Activated CD8-positive, alpha-beta memory T cell treated with anti-CD3 and anti-CD28 coated beads for 36 hours (primary cell): ENCODE data around the gene TMEM252. TPM values are rescaled to one million over a fixed set of nuclear protein-coding genes. Genes with fewer than 3 reads are reported as not detected.

Experiments
- CTCF ChIA-PET: fragments of 350-600 bp; sonication (Branson Sonifier 250); formaldehyde crosslinking; loops from one replicate; lab custom pipeline; 2021; ENCODE audit warnings: antibody characterized with exemption; lab: Charles Lee
- POLR2A ChIA-PET: fragments of 350-600 bp; sonication (Branson Sonifier 250); formaldehyde crosslinking; loops from one replicate; lab custom pipeline; 2021; ENCODE audit warnings: antibody characterized with exemption; lab: Charles Lee
- total RNA-seq, 2 experiments: library from RNA; stranded (reverse); gene quantifications; one replicate each; pipeline ENCODE4 v1.2.3, GENCODE V29; 2021

The TMEM252 gene, protein sequence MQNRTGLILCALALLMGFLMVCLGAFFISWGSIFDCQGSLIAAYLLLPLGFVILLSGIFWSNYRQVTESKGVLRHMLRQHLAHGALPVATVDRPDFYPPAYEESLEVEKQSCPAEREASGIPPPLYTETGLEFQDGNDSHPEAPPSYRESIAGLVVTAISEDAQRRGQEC
- not detected for total RNA-seq

DNA sequence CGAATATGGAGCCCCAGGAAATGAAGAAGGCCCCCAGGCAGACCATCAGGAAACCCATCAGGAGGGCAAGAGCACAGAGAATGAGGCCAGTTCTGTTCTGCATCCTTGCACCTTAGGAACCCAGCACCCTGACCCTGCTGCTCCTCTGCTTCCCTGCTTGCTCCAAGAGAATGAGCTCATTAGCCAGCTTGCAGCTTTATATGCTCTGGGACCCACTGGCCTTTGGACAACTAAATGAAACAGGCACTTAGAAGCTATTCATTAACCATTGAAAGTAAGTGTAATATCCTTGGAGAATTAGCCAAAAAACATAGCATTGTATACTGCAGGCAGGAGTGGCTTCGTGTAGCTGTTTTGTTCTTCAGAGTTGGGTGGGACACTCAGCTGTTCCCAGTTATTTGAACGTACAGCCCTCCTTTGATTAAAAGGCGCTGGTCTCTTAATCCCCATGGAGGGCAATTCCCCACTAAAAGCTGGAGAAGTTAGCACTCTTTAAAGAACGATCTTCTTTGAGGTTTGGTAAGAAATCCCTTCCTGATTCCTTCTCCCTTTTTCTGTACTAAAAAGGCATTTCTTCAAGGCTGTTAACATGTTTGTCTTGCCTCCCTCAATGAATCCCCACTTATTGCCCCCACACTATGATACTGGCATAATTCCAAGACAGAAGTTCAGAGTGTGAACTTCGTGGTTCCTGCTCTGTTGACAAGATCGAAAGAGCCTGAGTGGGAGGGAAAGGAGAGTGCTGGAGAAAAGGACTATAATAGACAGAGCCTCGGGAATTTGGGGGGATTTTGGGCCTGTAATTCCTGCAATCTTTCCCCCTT is at the start of gene TMEM252:
Gene TMEM252, minus strand, starts transcription at position 172 of the 824 bp plus-strand sequence. Its CDS starts 69 bp downstream, at position 103.
- CTCF ChIA-PET, result no interaction called here
- POLR2A ChIA-PET, result no interaction called here

- POLR2A ChIA-PET, result no interaction called here
- CTCF ChIA-PET, result interaction anchor here (1.2 kb wide), 1 partner anchor 195 kb away, joined by 3 read pairs; a partner anchor contains a TSS
Observed at GRCh38 chr9:68585034-68585761, 44.5 kb upstream of the TMEM252 start.

DNA sequence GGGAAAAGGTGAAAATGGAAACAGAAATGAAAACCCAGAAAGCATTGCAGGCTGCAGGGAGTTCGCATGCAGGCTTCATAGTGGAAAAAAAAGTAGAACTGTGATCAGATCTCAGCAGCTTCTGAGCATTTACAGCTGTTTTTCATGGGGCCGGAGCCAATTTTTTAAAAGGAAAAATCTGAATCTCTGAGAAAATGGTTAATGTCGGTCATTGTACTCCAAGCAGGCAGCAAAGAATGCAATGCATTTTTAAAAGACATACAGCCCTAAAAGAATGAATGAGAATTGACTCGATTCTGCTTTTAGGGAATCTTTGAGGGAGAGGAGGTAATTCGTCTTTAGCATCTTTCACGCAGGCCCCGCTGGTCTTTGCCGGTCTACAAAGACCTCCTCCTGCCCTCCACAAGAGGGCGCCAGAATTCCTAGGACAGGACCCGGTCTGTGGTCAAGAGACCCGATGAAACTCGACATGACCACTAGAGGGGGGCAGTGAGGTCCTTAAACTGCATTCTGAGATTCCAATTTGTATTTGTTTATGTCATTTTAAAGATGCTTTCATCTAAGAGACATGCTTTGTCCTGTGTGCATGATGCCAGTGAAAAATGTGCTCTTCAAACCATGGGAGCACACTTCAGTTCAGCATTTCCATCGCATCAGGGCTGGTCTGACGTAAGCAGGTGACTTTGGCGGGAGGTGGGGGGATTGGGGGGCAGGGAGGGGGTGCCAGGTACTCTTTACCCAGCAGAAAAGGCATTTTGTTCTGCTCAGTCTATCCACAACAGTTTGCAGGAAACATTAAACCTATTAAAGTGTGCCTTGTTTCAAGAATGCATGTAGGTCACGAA is 43.7 kb upstream of the TMEM252 start:
- ChIA-PET CTCF (interaction anchor here (0.8 to 1.5 kb wide), 4 partner anchors 16 to 328 kb away, joined by 3 to 4 read pairs (median 3); no protein-coding TSS in a partner anchor), POLR2A (no interaction called here)

- ChIA-PET CTCF (interaction anchor here (1.3 kb wide), 1 partner anchor 418 kb away, joined by 3 read pairs; no protein-coding TSS in a partner anchor), POLR2A (interaction anchor here (0.6 kb wide), 1 partner anchor 418 kb away, joined by 3 read pairs; no protein-coding TSS in a partner anchor)
Observed at GRCh38 chr9:68581696-68582095, 41.0 kb upstream of the TMEM252 start.

DNA sequence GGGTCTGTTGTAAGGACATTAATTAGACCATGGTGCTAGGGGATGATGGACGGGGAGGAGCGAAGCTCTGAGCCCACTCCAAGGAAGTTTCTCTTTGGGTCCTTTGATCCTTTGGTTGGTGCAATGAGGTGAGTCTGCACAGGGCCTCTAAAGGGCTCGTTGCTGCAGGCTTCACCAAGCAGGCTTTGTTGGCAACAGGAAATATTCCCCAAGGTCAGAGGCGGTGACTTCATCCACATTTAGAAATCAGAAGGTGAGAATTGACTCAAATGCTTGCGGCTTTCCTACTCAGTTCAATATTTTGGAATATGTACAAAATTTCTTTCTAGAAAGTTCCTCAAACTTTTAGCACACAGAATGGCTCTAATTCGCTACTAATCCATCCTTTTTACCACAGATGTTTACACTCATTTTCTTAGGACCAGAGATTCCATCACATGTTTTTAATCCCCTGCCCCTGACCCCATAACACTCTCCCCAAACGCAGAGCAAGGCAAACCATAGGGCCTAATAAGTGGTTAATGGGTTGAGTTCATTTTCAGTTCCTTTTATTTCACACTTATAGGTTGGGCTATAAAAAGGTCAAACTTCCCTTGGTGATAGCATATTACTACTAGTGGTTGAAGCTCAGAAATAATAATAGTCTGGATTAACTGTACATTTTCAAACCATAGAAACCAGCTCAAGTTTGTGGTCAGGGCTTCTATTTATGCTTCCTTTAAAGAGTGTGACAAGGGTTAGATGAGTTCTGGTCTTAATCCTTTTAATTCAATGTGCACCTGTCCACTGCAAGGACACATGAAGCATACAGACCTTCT is 37.3 kb upstream of the TMEM252 start:
- ChIA-PET POLR2A (no interaction called here), CTCF (no interaction called here)

DNA sequence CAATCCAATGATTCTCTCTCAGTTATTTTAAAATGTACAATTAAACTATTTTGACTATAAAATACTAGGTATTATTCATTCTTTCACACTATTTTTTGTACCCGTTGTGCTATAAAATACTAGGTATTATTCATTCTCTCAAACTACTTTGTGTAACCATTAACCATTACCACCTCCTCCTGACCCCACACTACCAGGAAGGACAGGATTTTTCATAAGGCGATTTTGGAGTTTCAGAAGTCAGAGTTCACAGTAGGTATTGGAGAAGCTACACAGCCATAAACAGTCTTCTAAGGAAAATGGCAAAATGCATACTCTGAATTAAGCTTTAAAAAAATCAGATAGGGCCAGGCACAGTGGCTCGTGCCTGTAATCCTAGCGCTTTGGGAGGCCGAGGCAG is 35.1 kb upstream of the TMEM252 start:
- CTCF ChIA-PET, result no interaction called here
- POLR2A ChIA-PET, result no interaction called here

GRCh38 chr9:68574150-68574549 is 33.5 kb upstream of the TMEM252 start:
- CTCF ChIA-PET, result no interaction called here
- POLR2A ChIA-PET, result no interaction called here

GRCh38 chr9:68567565-68567964 is 26.9 kb upstream of the TMEM252 start:
- CTCF ChIA-PET, result interaction anchor here (1.1 kb wide), 1 partner anchor 8 kb away, joined by 3 read pairs; no protein-coding TSS in a partner anchor
- POLR2A ChIA-PET, result no interaction called here

DNA sequence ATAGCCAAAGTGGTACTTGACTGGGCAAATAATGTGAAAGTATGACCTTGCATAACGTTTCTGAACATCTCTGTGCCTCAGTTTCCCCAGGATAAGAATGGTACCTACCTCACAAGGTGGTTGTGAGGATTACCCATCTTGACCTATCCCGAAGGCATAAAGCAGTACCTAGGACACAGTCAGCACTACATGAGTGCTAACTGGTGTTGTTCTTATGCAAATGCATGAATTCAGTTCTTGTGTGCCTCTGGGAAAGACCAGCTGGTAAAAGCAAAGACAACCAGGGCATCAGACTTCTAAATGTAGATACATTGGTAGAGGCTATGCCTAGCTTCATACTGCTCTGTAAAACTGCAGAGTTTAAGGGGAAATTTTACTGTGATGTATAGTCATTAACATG is 21.8 kb upstream of the TMEM252 start:
- CTCF ChIA-PET, result no interaction called here

GRCh38 chr9:68560071-68560844 is 19.6 kb upstream of the TMEM252 start:
- ChIA-PET POLR2A (no interaction called here), CTCF (interaction anchor here (0.8 to 1.1 kb wide), 2 partner anchors 8 to 13 kb away, joined by 3 read pairs; no protein-coding TSS in a partner anchor)

More for the DNA sequence above, 21.8 kb upstream of the TMEM252 start:
- POLR2A ChIA-PET, result no interaction called here

- ChIA-PET POLR2A (no interaction called here), CTCF (no interaction called here)
Observed at GRCh38 chr9:68558545-68558944, 17.9 kb upstream of the TMEM252 start.

GRCh38 chr9:68555437-68556150 is 14.9 kb upstream of the TMEM252 start:
- CTCF ChIA-PET, result no interaction called here

GRCh38 chr9:68552700-68553476 is 12.2 kb upstream of the TMEM252 start:
- ChIA-PET CTCF (no interaction called here), POLR2A (no interaction called here)

More at GRCh38 chr9:68555437-68556150, 14.9 kb upstream of the TMEM252 start:
- POLR2A ChIA-PET, result no interaction called here

DNA sequence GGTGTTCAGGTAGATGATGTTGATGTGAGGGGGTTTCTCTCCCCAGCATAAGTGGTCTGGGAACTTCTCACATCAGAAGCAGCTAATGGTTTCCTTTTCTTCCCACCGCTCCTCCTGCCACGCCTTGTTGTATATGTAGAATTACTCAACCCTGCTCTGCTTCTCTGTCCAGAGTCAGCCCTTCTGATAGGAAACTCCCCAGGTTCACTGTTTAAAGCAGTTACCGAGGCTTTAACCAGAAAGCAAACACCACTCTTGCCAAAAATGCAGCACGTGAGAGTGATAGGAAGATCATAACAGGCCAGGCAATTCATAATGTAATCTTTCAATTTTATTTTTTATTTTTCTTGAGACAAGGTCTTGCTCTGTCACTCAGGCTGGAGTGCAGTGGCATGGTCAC is 10.5 kb upstream of the TMEM252 start:
- ChIA-PET CTCF (no interaction called here), POLR2A (no interaction called here)

- POLR2A ChIA-PET, result no interaction called here
Observed at GRCh38 chr9:68548241-68548640, 7.6 kb upstream of the TMEM252 start.

GRCh38 chr9:68547417-68547816 is 6.7 kb upstream of the TMEM252 start:
- ChIA-PET POLR2A (no interaction called here), CTCF (no interaction called here)

More at GRCh38 chr9:68548241-68548640, 7.6 kb upstream of the TMEM252 start:
- CTCF ChIA-PET, result no interaction called here
